Adipocyte (in vitro differentiated cells): ENCODE data around the gene CUBN.

Experiments
- DNase-seq: peaks from one replicate; pipeline ENCODE4 v3.0.0-alpha.2; 2015; ENCODE audit warnings: low read depth
- H3K27me3 ChIP-seq: replicated peaks from 2 replicates; pipeline ENCODE4 v1.7.0; 2013; ENCODE audit warnings: mild to moderate bottlenecking, low read length, moderate library complexity; ENCODE audit not compliant: control insufficient read depth, insufficient read depth
- H3K36me3 ChIP-seq: 2 replicates; pipeline ENCODE4 v1.7.0; 2013; ENCODE audit warnings: low read length, mild to moderate bottlenecking, moderate library complexity; ENCODE audit not compliant: control insufficient read depth, insufficient read depth, severe bottlenecking
- H3K4me1 ChIP-seq: 2 replicates; pipeline ENCODE4 v1.7.0; 2013; ENCODE audit warnings: mild to moderate bottlenecking, low read length, moderate library complexity; ENCODE audit not compliant: control insufficient read depth, insufficient read depth
- H3K4me3 ChIP-seq: 2 replicates; pipeline ENCODE4 v1.7.0; 2013; ENCODE audit warnings: mild to moderate bottlenecking, low read length, moderate library complexity
- H3K9ac ChIP-seq: 2 replicates; pipeline ENCODE4 v1.7.0; 2013; ENCODE audit warnings: mild to moderate bottlenecking, low read length, moderate library complexity
- H3K9me3 ChIP-seq: 2 replicates; pipeline ENCODE4 v1.7.0; 2013; ENCODE audit warnings: mild to moderate bottlenecking, low read length, moderate library complexity; ENCODE audit not compliant: control insufficient read depth

The CUBN gene

GRCh38 chr10:17084258-17084657, 45.4 kb downstream of the CUBN start:
- Histone ChIP-seq H3K27me3 (no peaks in the 10 kb centered on the region), H3K4me1 (peaks cover 21% of the 10 kb centered on the region), H3K4me3 (no peak overlapping the region), H3K9me3 (no peaks in the 10 kb centered on the region), H3K9ac (no peak overlapping the region), H3K36me3 (no peaks in the 10 kb centered on the region)
- DNase-seq: no peak

- Histone ChIP-seq H3K9ac (no peak overlapping the region), H3K36me3 (no peaks in the 10 kb centered on the region), H3K9me3 (no peaks in the 10 kb centered on the region), H3K4me3 (no peak overlapping the region), H3K27me3 (no peaks in the 10 kb centered on the region), H3K4me1 (peaks cover 25% of the 10 kb centered on the region)
- DNase-seq: no peak
Observed at GRCh38 chr10:17081431-17081830, 48.2 kb downstream of the CUBN start.

GRCh38 chr10:17077890-17078289, 51.7 kb downstream of the CUBN start:
- no peak for DNase-seq
- Histone ChIP-seq H3K9me3 (no peaks in the 10 kb centered on the region), H3K4me3 (no peak overlapping the region), H3K27me3 (no peaks in the 10 kb centered on the region), H3K36me3 (no peaks in the 10 kb centered on the region), H3K9ac (no peak overlapping the region), H3K4me1 (peaks cover 39% of the 10 kb centered on the region)

GRCh38 chr10:17077346-17077781, 52.2 kb downstream of the CUBN start:
- Histone ChIP-seq H3K4me1 (peaks cover 40% of the 10 kb centered on the region), H3K9me3 (no peaks in the 10 kb centered on the region), H3K27me3 (no peaks in the 10 kb centered on the region), H3K36me3 (no peaks in the 10 kb centered on the region), H3K4me3 (no peak overlapping the region), H3K9ac (no peak overlapping the region)
- peak; percentile 74 for DNase-seq

GRCh38 chr10:17076626-17077345, 52.8 kb downstream of the CUBN start:
- DNase-seq: no peak
- Histone ChIP-seq H3K9me3 (no peaks in the 10 kb centered on the region), H3K4me3 (peak overlapping the region; percentile 67), H3K9ac (peak overlapping the region; percentile 85), H3K4me1 (peaks cover 45% of the 10 kb centered on the region), H3K36me3 (no peaks in the 10 kb centered on the region), H3K27me3 (no peaks in the 10 kb centered on the region)

- H3K4me1 ChIP-seq: peaks cover 49% of the 10 kb centered on the region
- no peaks in the 10 kb centered on the region for H3K36me3 ChIP-seq
- H3K9me3 ChIP-seq: no peaks in the 10 kb centered on the region
- no peaks in the 10 kb centered on the region for H3K27me3 ChIP-seq
- DNase-seq: peak; percentile 95
- peak overlapping the region; percentile 85 for H3K9ac ChIP-seq
- peak overlapping the region; percentile 67 for H3K4me3 ChIP-seq
Observed at GRCh38 chr10:17075533-17076359, 53.9 kb downstream of the CUBN start.

- no peak overlapping the region for H3K4me3 ChIP-seq
- H3K9ac ChIP-seq: peak overlapping the region; percentile 44
- no peaks in the 10 kb centered on the region for H3K9me3 ChIP-seq
- peaks cover 49% of the 10 kb centered on the region for H3K4me1 ChIP-seq
- no peaks in the 10 kb centered on the region for H3K36me3 ChIP-seq
- DNase-seq: no peak
- no peaks in the 10 kb centered on the region for H3K27me3 ChIP-seq
Observed at GRCh38 chr10:17074541-17074847, 55.1 kb downstream of the CUBN start.

GRCh38 chr10:17073725-17074540, 55.7 kb downstream of the CUBN start:
- H3K4me1 ChIP-seq: peaks cover 49% of the 10 kb centered on the region
- no peaks in the 10 kb centered on the region for H3K9me3 ChIP-seq
- H3K36me3 ChIP-seq: no peaks in the 10 kb centered on the region
- H3K9ac ChIP-seq: no peak overlapping the region
- H3K27me3 ChIP-seq: no peaks in the 10 kb centered on the region
- H3K4me3 ChIP-seq: no peak overlapping the region
- no peak for DNase-seq

GRCh38 chr10:17068953-17069352, 60.7 kb downstream of the CUBN start:
- Histone ChIP-seq H3K9ac (no peak overlapping the region), H3K4me1 (peaks cover 18% of the 10 kb centered on the region), H3K9me3 (no peaks in the 10 kb centered on the region), H3K27me3 (no peaks in the 10 kb centered on the region), H3K36me3 (no peaks in the 10 kb centered on the region), H3K4me3 (no peak overlapping the region)
- no peak for DNase-seq

GRCh38 chr10:17067376-17068264, 62.0 kb downstream of the CUBN start:
- Histone ChIP-seq H3K36me3 (no peaks in the 10 kb centered on the region), H3K4me1 (peaks cover 27% of the 10 kb centered on the region), H3K4me3 (no peak overlapping the region), H3K9me3 (no peaks in the 10 kb centered on the region), H3K27me3 (no peaks in the 10 kb centered on the region), H3K9ac (no peak overlapping the region)
- peak; percentile 38 for DNase-seq
